ENCODE results near the gene RGS6.

The RGS6 gene

DNA sequence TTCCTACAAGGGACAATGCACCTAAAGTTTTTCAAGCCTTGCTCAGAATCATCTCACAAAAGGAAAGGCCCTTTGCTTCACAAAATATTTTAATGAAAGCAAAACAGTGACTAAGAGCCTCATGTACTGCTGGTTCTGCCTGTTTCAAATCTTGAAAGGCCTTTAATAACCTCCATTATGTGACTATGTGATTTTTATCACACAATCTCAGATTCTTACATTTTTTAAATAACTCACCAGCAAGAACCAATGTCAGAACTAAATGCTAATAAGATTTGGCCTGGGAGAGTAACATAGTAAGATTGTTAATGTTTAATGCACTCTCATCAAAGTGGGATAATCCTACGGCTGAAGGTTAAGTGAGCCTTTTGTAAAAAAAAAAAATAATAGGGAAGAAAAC, 378.9 kb downstream of the RGS6 start:
- DNase-seq (ENCODE audit: low read depth) = no peak

DNA sequence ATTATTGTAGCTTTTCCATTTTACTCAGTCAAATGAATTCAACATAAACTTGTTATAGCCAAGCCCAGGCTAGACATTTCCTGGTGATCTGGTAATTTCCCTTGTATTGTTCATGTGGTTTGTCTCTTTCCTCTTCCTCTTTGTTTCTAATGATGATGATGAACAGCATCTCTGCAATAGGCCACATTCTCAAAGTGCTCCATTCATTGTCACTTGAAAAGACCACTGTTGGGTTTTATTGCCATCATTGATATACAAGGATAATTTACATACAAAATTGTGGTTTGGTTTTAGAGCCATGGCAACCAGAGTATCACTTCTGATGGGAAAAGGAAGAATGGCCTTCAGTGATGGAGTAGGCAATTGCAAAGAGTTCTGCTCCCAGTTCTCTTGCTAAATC, 379.3 kb downstream of the RGS6 start:
- DNase-seq (ENCODE audit: low read depth) = no peak

DNA sequence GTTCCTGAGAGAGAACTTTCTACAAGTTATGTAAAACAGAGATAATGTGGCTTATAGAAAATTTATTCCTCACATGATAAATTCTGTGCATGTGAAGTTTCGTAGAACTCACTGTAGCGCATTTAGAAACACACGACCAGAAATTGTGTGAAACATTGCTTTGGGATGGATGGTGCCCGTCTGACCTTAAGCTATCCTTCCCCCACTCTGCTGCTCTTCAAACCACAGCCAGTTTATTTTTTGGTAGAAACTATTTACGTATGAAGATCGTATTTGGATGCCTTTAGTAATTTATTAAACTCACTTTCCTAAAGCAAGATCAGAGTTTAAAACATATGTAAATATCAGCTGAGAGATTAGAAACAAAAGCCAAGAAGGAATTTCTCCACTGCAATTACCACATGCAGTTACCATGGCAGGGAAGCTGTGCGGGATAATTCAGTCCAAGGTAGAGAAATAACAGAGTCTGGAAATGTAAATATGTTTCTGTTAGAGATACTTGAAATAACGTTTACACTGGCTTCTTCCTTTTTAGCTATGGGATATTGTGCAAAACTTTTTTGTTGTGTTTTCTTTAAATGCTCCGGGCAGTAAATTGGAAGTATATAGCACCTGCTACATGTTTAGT, 382.7 kb downstream of the RGS6 start:
- DNase-seq (ENCODE audit: low read depth) = no peak

DNA sequence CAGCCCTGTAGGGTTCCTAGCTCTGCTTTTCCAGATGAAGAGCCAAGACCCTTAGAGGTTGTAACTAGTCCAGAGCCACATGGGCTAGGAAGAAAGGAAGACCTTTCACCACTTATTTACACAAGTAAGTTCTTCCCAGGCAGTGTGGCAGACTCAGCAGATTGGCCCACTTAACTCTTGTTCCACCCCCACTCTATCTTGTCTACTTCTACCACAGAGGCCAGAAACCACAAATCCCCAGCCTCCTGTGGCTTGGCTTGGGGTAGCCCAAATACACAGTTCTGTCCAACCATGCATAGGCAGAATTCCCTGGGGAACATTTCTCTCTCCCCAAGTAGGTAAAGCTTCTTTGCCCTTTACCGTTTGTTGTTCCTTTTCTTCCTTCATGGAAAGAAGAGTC, 383.5 kb downstream of the RGS6 start:
- DNase-seq (ENCODE audit: low read depth) = no peak

DNA sequence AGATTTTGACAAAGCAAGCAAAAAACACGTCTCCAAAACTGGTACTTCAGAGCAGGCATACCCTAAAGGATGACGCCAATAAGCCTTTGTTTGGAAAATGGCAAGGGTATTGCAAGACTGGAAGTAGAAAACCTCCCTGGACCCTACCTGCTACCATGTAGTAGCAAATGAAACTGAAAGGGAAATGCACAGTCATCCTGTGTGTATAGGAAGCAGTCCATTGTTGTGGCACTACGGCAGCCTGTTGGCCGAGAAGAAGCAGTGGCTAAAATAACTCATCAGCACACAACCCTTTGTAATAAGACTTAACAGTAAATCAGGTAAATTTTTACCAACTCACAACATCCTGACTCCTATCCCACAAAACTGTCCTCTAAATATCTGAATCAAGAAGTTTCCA, 386.4 kb downstream of the RGS6 start:
- no peak for DNase-seq (ENCODE audit: low read depth)

DNA sequence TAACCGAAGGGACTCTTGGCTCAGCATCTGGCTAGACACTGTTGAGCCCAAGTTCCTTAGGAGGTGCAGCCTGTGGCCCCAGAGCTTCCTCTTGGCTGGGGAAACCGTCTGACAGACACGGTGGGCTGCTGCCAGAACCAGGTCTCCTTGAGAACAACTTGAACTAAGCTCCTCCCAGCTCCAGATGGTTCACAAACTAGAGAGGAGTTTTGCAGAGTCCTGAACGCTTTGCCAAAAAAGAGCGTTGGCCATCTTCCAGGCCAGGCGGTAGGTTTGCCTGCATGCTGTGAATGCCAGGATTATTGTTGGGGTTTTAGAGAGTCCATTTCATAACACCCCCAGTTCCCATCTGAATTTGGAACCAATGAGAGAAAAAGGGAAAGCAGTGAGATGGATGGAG, 399.8 kb downstream of the RGS6 start:
- no peak for DNase-seq (ENCODE audit: low read depth)

DNA sequence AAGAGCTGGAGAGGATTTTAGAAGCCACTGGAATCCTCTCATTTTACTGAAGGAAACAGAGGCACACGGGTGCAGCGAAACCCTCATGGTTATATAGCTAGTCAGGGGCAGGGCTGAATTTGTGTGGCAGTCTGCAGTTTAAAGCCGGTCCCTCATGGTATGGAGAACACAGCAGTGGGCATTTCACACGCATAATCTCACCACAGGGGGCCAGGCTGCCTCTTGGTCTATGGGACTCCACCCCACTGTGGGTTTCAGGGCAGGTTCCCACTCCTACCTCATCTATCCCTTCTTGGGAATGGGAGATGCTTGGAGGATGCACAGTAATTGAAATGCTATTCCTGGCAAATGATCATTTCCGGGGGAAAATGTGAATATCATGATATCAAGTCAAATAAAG, 400.6 kb downstream of the RGS6 start:
- no peak for DNase-seq (ENCODE audit: low read depth)

DNA sequence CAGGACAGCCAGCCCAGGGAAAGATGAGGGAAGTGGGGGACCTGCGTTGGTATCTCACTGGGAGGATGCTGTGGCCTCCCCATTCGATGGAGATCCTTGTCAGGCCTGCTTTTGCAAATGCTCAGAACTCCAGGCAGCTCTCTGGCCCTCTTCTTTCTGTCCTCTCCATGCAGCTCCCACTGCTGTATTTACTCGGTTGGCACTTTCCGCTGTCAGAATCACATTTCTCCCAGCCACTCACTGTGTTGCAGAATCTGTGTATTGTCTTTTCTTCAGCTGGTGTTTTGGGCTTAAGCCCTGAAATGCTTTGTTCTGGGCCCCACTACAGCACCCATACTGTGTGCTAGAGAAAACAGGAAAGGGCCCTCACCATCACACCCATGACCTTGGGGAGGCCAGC, 401.1 kb downstream of the RGS6 start:
- DNase-seq (ENCODE audit: low read depth) = no peak

DNA sequence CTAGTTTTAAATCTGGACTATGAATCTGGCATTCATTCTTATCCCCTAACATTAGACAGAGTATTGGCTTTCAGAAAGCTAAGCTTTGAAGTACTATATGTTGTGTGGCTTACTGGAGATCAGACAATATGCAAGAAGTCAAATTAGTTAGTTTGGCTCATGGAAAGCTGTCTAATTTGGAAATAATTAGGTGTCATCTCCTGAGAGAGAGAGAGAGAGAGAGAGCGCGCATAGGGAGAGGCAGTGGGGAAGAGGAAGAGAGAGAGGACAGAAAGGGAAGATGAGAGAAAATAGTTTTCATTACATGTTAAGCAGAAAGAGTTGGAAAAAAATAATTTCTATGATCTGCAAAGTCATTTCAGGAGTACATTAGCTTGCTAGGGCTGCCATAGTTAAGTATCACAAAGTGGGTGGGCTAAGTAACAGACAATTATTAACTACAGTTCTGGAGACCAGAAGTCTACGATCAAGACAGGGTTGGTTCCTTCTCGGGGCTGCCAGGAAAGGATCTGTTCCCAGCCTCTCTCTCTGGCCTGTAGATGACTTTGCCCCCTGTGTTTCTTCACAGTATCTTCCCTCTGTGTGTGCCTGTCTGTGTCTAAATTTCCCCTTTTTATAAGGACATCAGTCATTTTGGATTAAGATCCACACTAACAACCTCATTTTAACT, 404.2 kb downstream of the RGS6 start:
- DNase-seq (ENCODE audit: low read depth) = no peak

DNA sequence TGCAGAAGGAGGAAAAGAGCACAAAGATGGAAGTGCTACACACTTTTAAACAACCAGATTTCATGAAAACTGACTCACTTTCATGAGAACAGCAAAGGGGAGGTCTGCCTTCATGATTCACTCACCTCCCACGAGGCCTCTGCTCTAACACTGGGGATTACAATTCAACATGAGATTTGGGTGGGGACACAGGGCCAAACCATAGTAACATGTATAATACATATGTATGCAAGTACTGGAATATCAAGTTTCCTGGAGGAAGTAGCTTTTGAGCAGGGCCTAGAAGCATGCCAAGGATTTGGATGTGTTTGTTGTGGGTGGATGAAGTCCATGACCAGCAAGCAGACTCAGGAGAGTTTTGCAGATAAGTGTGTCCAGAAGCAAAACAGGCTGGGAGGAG, 409.0 kb downstream of the RGS6 start:
- no peak for DNase-seq (ENCODE audit: low read depth)

GRCh38 chr14:72341686-72342085, 409.5 kb downstream of the RGS6 start:
- DNase-seq (ENCODE audit: low read depth) = no peak

DNA sequence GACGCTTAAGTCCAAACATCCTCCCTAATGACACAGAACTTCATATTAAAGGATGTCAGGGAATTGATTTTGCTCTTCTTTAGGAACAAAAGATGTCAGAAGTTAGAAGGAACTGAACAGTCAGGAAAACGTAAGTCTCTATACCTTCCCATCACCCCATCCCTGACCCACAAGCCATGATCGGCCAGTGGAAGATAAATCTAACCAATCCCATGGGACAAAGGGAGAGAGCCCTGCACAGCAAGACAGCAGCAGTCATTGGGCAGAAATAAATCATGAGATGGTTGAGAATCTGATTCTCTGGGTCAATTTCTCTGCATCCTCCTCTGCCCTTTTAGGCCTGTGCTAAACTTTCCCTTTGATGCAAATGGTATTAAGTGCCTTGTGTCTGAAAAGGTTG, 414.9 kb downstream of the RGS6 start:
- DNase-seq (ENCODE audit: low read depth) = no peak

DNA sequence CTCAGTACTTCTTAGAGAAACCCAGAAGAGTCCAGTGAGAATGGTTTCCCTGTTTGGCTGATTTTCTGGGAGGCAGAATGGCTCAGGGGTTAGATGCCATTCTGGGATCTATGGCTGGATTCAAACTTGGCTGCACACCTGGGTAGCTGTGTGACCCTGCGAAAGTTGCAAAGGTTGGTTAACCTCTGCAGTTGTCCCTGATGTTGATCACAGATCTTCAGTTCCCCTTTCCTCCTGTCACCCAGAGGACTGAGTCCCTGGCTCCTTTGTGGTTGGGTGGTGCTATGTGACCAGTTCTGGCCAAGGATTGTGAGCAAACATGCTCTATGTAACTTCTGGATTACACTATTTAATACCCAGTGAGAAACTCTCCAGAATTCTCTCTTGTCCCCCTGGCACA, 418.0 kb downstream of the RGS6 start:
- no peak for DNase-seq (ENCODE audit: low read depth)

GRCh38 chr14:72352012-72352411, 419.8 kb downstream of the RGS6 start:
- no peak for DNase-seq (ENCODE audit: low read depth)

DNA sequence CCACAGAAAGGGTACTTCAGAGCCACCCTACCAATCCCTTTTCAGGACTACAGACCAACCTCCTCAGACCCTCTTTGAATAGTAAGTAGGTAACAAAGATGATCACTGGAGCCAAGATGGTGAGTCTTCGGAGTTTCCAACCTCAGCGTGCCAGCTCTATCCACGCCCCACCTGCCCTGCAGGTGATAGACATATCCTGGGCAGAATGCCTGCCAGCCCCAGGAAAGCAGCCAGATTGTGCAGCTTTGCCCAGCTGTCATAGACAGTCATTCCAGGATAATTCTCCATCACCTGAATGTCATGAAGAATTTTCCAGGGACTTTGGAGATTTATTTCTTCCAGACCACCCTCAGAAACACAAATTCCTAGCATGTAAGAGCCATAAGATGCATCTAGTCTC, 434.4 kb downstream of the RGS6 start:
- no peak for DNase-seq (ENCODE audit: low read depth)

GRCh38 chr14:72369106-72369505, 436.9 kb downstream of the RGS6 start:
- no peak for DNase-seq (ENCODE audit: low read depth)

DNA sequence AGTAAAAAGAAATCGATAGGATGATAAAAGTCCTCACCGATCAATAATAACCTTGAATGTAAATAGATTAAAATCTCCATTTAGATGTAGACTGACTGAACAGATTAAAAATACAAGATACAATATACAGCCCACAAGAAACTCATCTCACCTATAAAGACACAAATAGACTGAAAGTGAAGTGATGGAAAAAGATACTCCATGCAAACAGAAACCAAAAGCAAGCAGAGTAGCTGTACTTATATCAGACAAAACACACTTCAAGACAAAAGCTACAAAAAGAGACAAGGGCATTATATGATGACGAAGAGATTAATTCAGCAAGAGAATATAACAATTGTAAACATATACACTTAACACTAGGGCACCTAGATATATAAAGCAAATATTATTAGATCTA, 444.8 kb downstream of the RGS6 start:
- DNase-seq (ENCODE audit: low read depth) = no peak

DNA sequence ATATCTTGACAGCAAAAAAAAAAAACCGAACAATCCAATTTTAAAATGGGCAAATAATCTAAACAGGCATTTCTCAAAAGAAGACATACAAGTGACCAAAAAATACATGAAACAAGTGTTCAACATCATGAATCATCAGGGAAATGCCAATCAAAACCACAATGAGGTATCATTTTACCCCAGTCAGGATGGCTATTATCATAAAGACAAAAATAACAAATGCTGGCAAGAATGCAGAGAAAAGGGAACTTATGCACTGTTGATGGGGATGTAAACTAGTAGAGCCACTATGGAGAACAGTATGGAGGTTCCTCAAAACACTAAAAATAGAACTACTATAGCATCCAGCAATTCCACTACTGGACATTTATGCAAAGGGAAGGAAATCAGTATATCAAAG, 448.2 kb downstream of the RGS6 start:
- DNase-seq (ENCODE audit: low read depth) = no peak

- DNase-seq (ENCODE audit: low read depth) = no peak
Measured at GRCh38 chr14:72383865-72384264, 451.6 kb downstream of the RGS6 start.

DNA sequence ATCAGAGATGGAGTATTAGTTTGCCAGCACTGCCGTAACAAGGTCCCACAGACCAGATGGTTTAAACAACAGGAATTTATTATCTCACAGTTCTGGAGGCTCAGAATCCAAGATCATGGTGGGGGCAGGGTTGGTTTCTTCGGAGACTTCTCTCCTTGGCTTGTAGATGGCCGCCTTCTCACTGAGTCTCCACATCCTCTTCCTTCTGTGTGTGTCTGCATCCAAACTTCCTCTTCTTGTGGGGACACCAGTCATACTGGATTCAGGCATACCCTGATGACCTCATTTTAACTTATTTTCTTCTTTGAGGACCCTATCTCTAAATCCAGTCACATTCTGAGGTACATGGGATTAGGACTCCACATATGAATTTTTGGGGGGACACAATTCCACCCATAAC, 455.5 kb downstream of the RGS6 start:
- DNase-seq (ENCODE audit: low read depth) = no peak

GRCh38 chr14:72389200-72389599, 457.0 kb downstream of the RGS6 start:
- DNase-seq (ENCODE audit: low read depth) = no peak

GRCh38 chr14:72401101-72401625, 468.9 kb downstream of the RGS6 start:
- DNase-seq (ENCODE audit: low read depth) = no peak

DNA sequence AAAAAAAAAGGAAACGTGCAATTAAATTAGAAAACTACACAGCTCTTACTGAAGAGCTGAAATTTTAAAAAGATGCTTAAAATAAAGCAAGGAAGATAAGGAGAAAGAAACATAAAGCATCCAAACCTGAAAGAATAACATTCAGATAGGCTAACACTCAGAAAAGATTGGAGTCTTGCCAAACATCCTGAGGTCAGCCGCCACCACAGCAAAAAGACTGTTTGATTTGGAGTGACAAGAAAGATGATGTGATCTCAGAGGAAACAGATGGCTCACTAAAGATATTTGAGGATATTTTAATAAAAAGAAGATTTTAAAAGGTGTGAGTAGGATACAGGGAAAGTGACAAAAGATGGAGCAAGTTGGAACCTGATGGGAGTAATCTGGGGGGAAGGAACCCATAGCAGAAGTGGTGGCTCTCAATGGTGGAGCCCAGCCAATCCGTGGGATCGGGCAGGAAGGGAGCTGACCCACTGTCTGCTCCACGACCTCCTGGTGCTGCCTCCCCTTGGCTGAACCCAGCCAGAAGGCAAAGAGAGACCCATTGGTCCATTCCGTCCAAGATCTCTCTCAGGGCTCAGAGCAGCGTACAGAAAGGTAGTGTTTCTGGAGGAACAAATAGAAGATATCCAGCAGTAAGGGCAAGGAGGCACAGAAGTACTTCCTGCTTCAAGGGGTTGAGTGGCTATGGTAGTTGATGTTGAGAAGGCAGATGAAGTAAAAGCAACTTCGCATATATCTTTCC, 469.6 kb downstream of the RGS6 start:
- DNase-seq (ENCODE audit: low read depth) = no peak
